Skeletal muscle tissue (tissue), 4 donors: ENCODE results near the gene EVA1C. TPM values are rescaled to one million over a fixed set of nuclear protein-coding genes. Genes with fewer than 3 reads are reported as not detected.
"Not testable (repeated sequence)": the region's sequence is repeated elsewhere in the genome, so short reads cannot be mapped to it uniquely, and the experiment has no call there.

Experiments used
- H3K27ac ChIP-seq: one replicate; pipeline ENCODE4 v1.7.0; 2013; ENCODE audit warnings: mild to moderate bottlenecking, low read depth, low read length, inconsistent platforms
- H3K27me3 ChIP-seq, 3 donors: one replicate each; pipeline ENCODE4 v1.7.0; 2013; ENCODE audit warnings: low read length in 3 of 3; ENCODE audit not compliant: control insufficient read depth in 3 of 3, insufficient read depth in 3 of 3
- H3K36me3 ChIP-seq, 3 donors: one replicate each; pipeline ENCODE4 v1.7.0; 2013; ENCODE audit warnings: low read length in 3 of 3; ENCODE audit not compliant: control insufficient read depth in 3 of 3, insufficient read depth in 3 of 3
- H3K4me1 ChIP-seq, 3 donors: one replicate each; pipeline ENCODE4 v1.7.0; 2013; ENCODE audit warnings: low read length in 3 of 3, mild to moderate bottlenecking in 3 of 3; ENCODE audit not compliant: control insufficient read depth in 3 of 3, insufficient read depth in 3 of 3
- H3K4me3 ChIP-seq, 3 donors: one replicate each; pipeline ENCODE4 v1.7.0; 2013; ENCODE audit warnings: low read length in 3 of 3
- H3K9ac ChIP-seq, 3 donors: one replicate each; pipeline ENCODE4 v1.7.0; 2013; ENCODE audit warnings: low read length in 3 of 3, mild to moderate bottlenecking in 3 of 3, moderate library complexity in 2 of 3, low read depth in 1 of 3
- H3K9me3 ChIP-seq, 3 donors: one replicate each; pipeline ENCODE4 v1.7.0; 2013; ENCODE audit warnings: low read length in 3 of 3; ENCODE audit not compliant: control insufficient read depth in 3 of 3
- total RNA-seq: library from RNA; depleted of rRNA; stranded (reverse); fragments of >200 nt; gene quantifications from one replicate; pipeline ENCODE4 v1.2.3, GENCODE V29; 2014
- donor health status: Osteomylitis.

Gene EVA1C
- total RNA-seq, 1 donor from 2014 or later, result 0.52 TPM

GRCh38 chr21:32422064-32422463, 9.6 kb downstream of the EVA1C start:
- no peak overlapping the region for H3K9ac ChIP-seq
- no peaks in the 10 kb centered on the region for H3K9me3 ChIP-seq
- H3K36me3 ChIP-seq, result no peaks in the 10 kb centered on the region
- no peaks in the 10 kb centered on the region for H3K4me1 ChIP-seq
- H3K4me3 ChIP-seq, result no peak overlapping the region
- no peak overlapping the region for H3K27ac ChIP-seq
- H3K27me3 ChIP-seq, result no peaks in the 10 kb centered on the region

GRCh38 chr21:32423320-32424190, 11.0 kb downstream of the EVA1C start:
- H3K36me3 ChIP-seq, result no peaks in the 10 kb centered on the region
- no peak overlapping the region for H3K9ac ChIP-seq
- no peak overlapping the region for H3K4me3 ChIP-seq
- no peak overlapping the region for H3K27ac ChIP-seq
- H3K27me3 ChIP-seq, result no peaks in the 10 kb centered on the region
- no peaks in the 10 kb centered on the region for H3K9me3 ChIP-seq
- H3K4me1 ChIP-seq, result no peaks in the 10 kb centered on the region

- Histone ChIP-seq H3K9me3 (no peaks in the 10 kb centered on the region), H3K4me3 (no peak overlapping the region), H3K27ac (no peak overlapping the region), H3K4me1 (no peaks in the 10 kb centered on the region), H3K9ac (no peak overlapping the region), H3K27me3 (no peaks in the 10 kb centered on the region), H3K36me3 (no peaks in the 10 kb centered on the region)
These were observed 11.7 kb downstream of the EVA1C start for GRCh38 chr21:32424191-32424535.

- Histone ChIP-seq H3K36me3 (no peaks in the 10 kb centered on the region), H3K9ac (no peak overlapping the region), H3K9me3 (no peaks in the 10 kb centered on the region), H3K4me1 (no peaks in the 10 kb centered on the region), H3K27ac (no peak overlapping the region), H3K27me3 (no peaks in the 10 kb centered on the region), H3K4me3 (no peak overlapping the region)
These were observed 12.2 kb downstream of the EVA1C start for GRCh38 chr21:32424674-32425073.

GRCh38 chr21:32425628-32426027, 13.1 kb downstream of the EVA1C start:
- Histone ChIP-seq H3K4me1 (no peaks in the 10 kb centered on the region), H3K27me3 (no peaks in the 10 kb centered on the region), H3K4me3 (no peak overlapping the region), H3K9me3 (no peaks in the 10 kb centered on the region), H3K27ac (no peak overlapping the region), H3K36me3 (no peaks in the 10 kb centered on the region), H3K9ac (no peak overlapping the region)

GRCh38 chr21:32426066-32426465, 13.6 kb downstream of the EVA1C start:
- Histone ChIP-seq H3K4me1 (no peaks in the 10 kb centered on the region), H3K27ac (no peak overlapping the region), H3K4me3 (no peak overlapping the region), H3K9me3 (no peaks in the 10 kb centered on the region), H3K27me3 (no peaks in the 10 kb centered on the region), H3K9ac (no peak overlapping the region), H3K36me3 (no peaks in the 10 kb centered on the region)

GRCh38 chr21:32426592-32427051, 14.1 kb downstream of the EVA1C start:
- Histone ChIP-seq H3K9ac (no peak overlapping the region), H3K27me3 (no peaks in the 10 kb centered on the region), H3K27ac (no peak overlapping the region), H3K36me3 (no peaks in the 10 kb centered on the region), H3K9me3 (no peaks in the 10 kb centered on the region), H3K4me1 (no peaks in the 10 kb centered on the region), H3K4me3 (no peak overlapping the region)

- Histone ChIP-seq H3K4me3 (no peak overlapping the region), H3K36me3 (no peaks in the 10 kb centered on the region), H3K27me3 (no peaks in the 10 kb centered on the region), H3K4me1 (no peaks in the 10 kb centered on the region), H3K9me3 (no peaks in the 10 kb centered on the region), H3K27ac (no peak overlapping the region), H3K9ac (no peak overlapping the region)
These were observed 15.6 kb downstream of the EVA1C start for GRCh38 chr21:32427958-32428623.

DNA sequence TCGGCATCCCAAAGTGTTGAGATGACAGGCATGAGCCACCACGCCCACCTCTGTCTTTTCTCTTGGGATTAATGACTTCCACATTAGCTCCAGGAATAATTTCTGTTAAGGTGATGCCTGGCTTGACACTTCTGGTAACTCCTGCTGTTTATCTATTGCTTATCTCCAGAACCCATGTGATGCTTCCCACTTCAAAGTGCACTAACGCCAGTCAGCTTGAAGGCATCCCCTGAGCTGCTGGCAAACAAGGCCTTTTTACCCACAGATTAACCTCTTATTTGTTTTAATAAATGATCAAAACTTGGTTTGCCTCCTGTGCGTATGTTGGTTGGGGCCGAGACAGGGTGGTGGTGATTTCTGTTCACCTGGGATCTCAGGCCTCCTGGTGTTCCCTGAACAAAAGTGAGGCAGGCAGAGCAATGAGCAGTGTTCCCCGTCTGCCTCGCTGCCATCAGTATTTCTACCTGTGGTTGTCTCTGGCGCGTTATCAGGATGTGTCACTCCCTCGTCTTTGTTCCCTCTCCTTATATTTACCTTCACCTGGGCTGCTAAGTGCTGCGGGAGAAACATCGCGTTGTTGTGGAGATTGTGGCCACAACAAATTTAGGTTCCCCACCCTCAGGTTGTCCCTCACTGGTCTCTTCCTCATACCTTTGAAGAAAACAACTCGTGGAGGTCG, 20.6 kb downstream of the EVA1C start:
- not testable (repeated sequence) for H3K36me3 ChIP-seq, H3K27ac ChIP-seq

GRCh38 chr21:32437729-32438128, 25.2 kb downstream of the EVA1C start:
- Histone ChIP-seq H3K4me1 (peaks cover 0 to 6% (median 0%) of the 10 kb centered on the region in 3 donors), H3K4me3 (no peak overlapping the region), H3K9ac (no peak overlapping the region), H3K36me3 (no peaks in the 10 kb centered on the region), H3K27ac (no peak overlapping the region), H3K27me3 (no peaks in the 10 kb centered on the region), H3K9me3 (no peaks in the 10 kb centered on the region)

More for the DNA sequence above, 20.6 kb downstream of the EVA1C start:
- not testable (repeated sequence) for H3K9ac ChIP-seq, H3K9me3 ChIP-seq, H3K4me1 ChIP-seq, H3K27me3 ChIP-seq, H3K4me3 ChIP-seq
